Hematopoietic multipotent progenitor cell treated with erythropoietin and hydrocortisone succinate and interleukin-3 and kit ligand, for 15 days (in vitro differentiated cells): ENCODE data around the gene FGD2.
"Not testable (repeated sequence)": the region's sequence is repeated elsewhere in the genome, so short reads cannot be mapped to it uniquely, and the experiment has no call there.

Experiments
- DNase-seq: peaks from one replicate; pipeline ENCODE4 v3.0.0-alpha.2; 2015; ENCODE audit warnings: low spot score

The FGD2 gene

GRCh38 chr6:37039958-37040357 is 34.5 kb downstream of the FGD2 start:
- DNase-seq: no peak

GRCh38 chr6:37041521-37041920 is 36.1 kb downstream of the FGD2 start:
- DNase-seq: no peak

GRCh38 chr6:37042150-37042549 is 36.7 kb downstream of the FGD2 start:
- no peak for DNase-seq

GRCh38 chr6:37043091-37043490 is 37.6 kb downstream of the FGD2 start:
- not testable (repeated sequence) for DNase-seq

- no peak for DNase-seq
Observed at GRCh38 chr6:37047346-37047688, 41.9 kb downstream of the FGD2 start.

GRCh38 chr6:37047689-37048402 is 42.4 kb downstream of the FGD2 start:
- no peak for DNase-seq

GRCh38 chr6:37048403-37048850 is 43.0 kb downstream of the FGD2 start:
- DNase-seq: no peak

- DNase-seq: peak; percentile 76
Observed at GRCh38 chr6:37048851-37049757, 43.6 kb downstream of the FGD2 start.

- DNase-seq: no peak
Observed at GRCh38 chr6:37049758-37050044, 44.2 kb downstream of the FGD2 start.

- peak; percentile 80 for DNase-seq
Observed at GRCh38 chr6:37050045-37050853, 44.8 kb downstream of the FGD2 start.

- no peak for DNase-seq
Observed at GRCh38 chr6:37050854-37051137, 45.3 kb downstream of the FGD2 start.

GRCh38 chr6:37051138-37052026 is 45.9 kb downstream of the FGD2 start:
- peak; percentile 95 for DNase-seq

- peak; percentile 88 for DNase-seq
Observed at GRCh38 chr6:37052027-37052628, 46.7 kb downstream of the FGD2 start.

- no peak for DNase-seq
Observed at GRCh38 chr6:37053683-37054082, 48.2 kb downstream of the FGD2 start.

GRCh38 chr6:37054171-37054570 is 48.7 kb downstream of the FGD2 start:
- no peak for DNase-seq

GRCh38 chr6:37054580-37054979 is 49.1 kb downstream of the FGD2 start:
- DNase-seq: no peak

GRCh38 chr6:37056112-37056403 is 50.6 kb downstream of the FGD2 start:
- no peak for DNase-seq

- no peak for DNase-seq
Observed at GRCh38 chr6:37056439-37057127, 51.1 kb downstream of the FGD2 start.

GRCh38 chr6:37057128-37057471 is 51.6 kb downstream of the FGD2 start:
- DNase-seq: no peak

- DNase-seq: no peak
Observed at GRCh38 chr6:37057678-37058077, 52.2 kb downstream of the FGD2 start.

GRCh38 chr6:37058084-37058586 is 52.7 kb downstream of the FGD2 start:
- DNase-seq: no peak
